Cardiac atrium fibroblast (primary cell): Measurements from ENCODE around the gene NRTN. TPM values are rescaled to one million over a fixed set of nuclear protein-coding genes. Genes with fewer than 3 reads are reported as not detected.

Source experiments
- total RNA-seq: library from RNA; depleted of rRNA; stranded (reverse); fragments of >200 nt; gene quantifications from 2 replicates; pipeline ENCODE4 v1.2.3, GENCODE V29; 2015

The NRTN gene
- not detected in 2 replicates for total RNA-seq

DNA sequence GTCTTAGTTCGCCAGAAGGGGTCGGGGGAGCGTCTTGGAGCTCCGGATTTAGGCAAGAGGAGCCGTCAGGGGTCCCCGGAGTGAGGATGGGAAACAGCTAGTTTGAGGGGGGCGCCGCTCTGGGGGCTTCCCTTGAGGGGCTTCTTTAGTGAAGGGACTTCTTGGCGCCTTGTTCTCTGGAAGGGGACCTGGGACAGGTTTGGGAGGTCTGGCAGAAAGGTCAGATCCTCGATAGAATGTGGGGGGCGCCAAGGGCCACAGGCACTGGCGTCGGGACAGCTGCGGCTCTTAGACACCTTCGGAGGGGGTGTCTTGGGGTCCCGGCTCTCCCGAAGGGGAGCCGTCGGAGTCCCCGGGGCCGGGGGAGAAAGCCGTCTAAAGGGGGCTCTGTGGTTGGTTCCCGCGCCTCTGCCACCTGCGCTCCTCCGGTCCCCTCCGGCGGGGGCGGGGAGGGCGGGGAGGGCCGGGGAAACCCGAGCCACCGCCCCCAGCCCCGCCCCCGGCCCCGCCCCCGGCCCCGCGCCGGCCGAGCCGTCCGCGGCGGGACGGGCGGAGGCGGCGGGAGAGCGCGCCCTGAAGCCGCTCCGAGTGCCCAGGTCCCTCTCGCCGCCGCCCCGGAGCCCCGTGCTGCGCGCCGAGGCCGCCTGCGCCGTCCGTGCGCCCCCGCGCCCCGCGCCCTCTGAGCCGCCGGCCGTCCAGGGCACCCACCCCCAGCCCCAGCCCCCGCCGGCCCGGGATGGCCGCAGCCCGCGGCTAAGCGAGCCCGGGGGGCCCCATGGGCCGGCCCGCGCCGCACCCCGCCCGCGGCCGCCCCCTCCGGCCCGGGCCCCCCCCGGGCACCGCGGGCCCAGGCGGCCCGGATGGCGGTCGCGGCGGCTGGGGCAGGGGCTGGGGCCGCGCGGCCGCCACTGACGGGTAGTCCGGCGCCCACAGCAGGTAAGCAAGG lies at the start of gene NRTN:
Gene NRTN (plus strand): TSS at position 552 of the 946 bp plus-strand sequence. CDS start 19,099 bp downstream, outside the sequence.

DNA sequence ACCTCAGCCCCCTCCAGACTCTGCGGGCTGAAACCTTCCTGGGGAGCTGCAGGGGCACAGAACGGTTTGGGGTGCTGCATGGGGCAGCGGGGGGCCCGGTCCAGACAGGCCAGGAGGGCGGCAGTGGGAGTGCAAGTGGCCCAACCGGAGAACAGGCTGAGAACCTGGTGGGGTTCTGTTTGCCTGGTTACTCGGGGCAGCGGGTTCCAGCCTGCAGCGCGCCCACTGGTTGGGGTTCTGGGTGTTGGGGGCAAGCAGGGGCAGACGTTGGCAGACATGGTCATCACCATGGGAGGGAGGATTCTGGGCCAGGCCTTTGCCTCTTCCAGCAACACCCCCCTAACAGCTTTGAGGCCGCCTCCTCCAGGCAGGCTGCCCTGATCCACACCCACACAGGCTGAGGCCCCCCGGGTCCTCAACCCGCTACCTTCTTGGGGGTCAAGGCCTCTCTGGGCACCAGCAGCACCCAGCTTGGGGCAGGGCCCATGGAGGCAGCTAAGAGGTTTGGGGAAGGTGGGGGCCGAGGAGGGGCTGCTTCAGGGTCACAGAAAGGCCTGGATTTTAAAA lies 20.2 kb upstream of the NRTN start, which contains the start of gene PRR22:
Gene PRR22 (minus strand): TSS at position 166 of the 567 bp plus-strand sequence. CDS start 86 bp downstream, at position 80.

DNA sequence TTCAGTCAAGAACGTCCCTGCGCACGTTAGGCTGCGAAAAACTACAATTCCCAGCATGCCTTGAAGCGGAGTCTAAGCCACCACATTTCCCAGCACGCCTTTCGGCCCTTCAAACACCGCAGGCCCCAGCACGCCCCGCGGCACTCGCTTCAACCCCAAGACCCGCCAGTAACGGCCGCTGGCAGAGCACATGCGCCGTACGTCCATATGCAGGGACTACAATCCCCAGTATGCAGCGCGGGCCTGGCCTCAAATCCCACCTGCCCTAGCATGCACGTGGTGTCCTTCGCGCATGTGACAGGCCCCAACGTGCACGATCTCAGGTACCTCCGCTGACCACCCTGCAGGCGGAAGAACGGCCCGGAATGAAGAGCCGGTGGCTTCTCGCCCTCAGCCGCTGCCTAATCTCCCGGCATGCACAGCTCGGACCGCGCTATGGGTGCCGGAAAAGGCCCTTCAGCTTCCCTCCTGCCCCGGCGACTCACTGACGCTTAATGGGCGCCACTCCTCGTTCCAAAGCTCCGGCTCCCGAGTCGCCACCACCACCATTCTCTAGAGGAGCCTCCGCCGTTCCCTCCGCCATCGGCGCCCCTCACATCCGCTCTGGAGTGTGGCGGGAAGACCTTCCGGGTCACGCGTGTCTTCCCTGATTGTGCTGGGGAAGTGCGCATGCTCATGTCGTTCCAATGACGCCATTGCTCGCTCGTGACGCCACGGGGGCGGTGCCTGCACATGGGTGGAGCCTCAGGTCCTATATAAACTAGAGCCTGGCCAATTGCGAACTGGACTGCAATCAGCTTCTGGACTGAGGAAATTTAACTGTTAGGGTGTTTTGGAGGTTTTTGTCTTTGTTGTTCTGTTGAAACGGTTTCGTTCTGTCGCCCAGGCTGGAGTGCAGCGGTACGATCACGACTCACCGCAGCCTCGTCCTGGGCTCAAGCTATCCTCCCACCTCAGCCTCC lies 14.0 kb upstream of the NRTN start, which contains the start of gene DUS3L:
Gene DUS3L (minus strand): TSS at position 605 of the 962 bp plus-strand sequence. CDS start 22 bp downstream, at position 583.

DNA sequence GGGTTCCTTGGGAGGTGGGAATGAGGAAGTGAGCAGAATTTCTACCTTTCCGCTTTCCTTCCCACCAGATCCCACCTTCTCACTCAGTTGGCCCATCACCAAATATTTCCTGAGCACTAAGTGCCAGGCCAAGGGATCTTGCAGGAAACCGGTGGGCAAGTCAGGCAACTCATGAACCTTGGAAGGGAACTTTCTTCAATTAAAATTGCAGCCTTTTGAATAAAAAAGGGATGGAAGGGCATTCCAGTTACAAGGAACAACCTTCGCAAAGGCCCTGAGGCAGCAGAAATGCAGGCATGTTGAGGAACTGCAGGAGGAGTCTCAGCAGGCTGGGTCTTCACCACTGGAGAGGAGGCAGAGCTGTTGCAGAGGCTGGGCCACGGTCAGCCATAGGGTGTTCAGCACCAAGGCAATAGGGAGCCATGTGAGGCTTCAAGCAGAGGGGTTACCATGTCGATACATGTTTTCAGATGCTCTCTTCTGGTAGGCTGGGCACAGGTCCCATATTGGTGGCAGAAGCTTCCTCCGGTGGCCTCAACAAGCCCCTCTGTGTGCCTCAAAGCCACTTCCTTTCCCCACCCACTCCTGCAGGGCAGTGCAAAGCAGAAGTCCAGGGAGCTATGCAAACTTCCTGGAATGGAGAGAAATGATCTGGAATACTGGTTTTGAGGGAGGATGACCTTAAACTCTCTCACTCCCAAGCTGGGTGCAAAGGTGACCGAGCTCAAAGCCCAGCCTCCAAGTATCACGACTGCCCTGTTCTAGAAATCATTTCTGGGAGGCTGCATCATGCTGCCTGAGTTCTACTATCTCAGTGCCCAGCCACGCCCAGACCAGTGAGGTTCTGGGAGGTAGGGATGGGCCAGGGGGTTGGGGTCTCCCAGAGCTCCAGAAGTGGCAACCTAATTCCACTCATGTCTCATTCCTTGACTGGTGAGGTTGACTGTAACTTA lies 34.5 kb downstream of the NRTN start, which contains the start of gene FUT6:
Gene FUT6 (minus strand): TSS at position 638 of the 953 bp plus-strand sequence. CDS start 7,135 bp downstream, outside the sequence.

DNA sequence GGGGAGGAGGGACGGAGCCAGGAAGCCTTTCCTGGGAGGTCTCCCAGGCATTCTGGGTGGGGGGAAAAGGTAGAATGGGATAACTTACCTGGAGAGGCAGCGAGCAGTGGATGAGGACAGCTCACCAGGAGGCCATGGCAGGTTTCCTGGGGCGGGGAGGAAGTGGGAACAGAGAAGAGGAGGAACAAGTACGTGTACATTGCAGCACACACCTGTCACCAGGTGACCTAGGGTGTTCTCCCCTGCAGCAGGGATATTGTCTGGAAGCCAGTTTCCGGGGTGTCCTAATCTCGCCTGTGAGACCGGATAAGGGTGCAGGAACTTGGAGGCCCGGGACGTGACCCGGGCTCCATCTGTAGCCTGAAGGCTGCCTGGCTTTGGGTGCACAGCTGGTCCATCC lies 46.4 kb downstream of the NRTN start, which contains the start of gene FUT3:
Gene FUT3 (minus strand): TSS at position 148 of the 400 bp plus-strand sequence.

Other genes starting within 250 kb of the NRTN start
- gene TINCR, start 237.1 kb upstream of the NRTN start, total RNA-seq: under 0.01 TPM in 1 of 2 replicates, not detected in the other
- 13.2 and 19.0 TPM in 2 replicates for gene SAFB2, start 182.3 kb upstream of the NRTN start, total RNA-seq
- gene SAFB, start 182.0 kb upstream of the NRTN start, total RNA-seq: 16.6 and 28.2 TPM in 2 replicates
- 50.9 and 81.3 TPM in 2 replicates for gene MICOS13, start 124.6 kb upstream of the NRTN start, total RNA-seq
- gene HSD11B1L, start 124.0 kb upstream of the NRTN start, total RNA-seq: 13.1 and 13.9 TPM in 2 replicates
- gene RPL36, start 114.8 kb upstream of the NRTN start, total RNA-seq: 711 and 1,265 TPM in 2 replicates
- gene LONP1, start 84.9 kb upstream of the NRTN start, total RNA-seq: 92.7 and 95.5 TPM in 2 replicates
- gene CATSPERD, start 84.4 kb upstream of the NRTN start, total RNA-seq: not detected in 2 replicates
- 0.36 and 0.49 TPM in 2 replicates for gene PRR22, start 20.3 kb upstream of the NRTN start, total RNA-seq
- gene DUS3L, start 13.9 kb upstream of the NRTN start, total RNA-seq: 18.6 and 19.3 TPM in 2 replicates
- not detected in 2 replicates for gene FUT6, start 34.6 kb downstream of the NRTN start, total RNA-seq
- gene FUT3, start 46.4 kb downstream of the NRTN start, total RNA-seq: not detected in 2 replicates
- gene FUT5, start 65.5 kb downstream of the NRTN start, total RNA-seq: not detected in 2 replicates
- 316 TPM in 2 replicates for gene NDUFA11, start 98.7 kb downstream of the NRTN start, total RNA-seq
- gene VMAC, start 99.8 kb downstream of the NRTN start, total RNA-seq: 3.2 and 4.7 TPM in 2 replicates
- 2.6 and 16.1 TPM in 2 replicates for gene CAPS, start 109.2 kb downstream of the NRTN start, total RNA-seq
- 44.0 and 48.8 TPM in 2 replicates for gene RANBP3, start 173.1 kb downstream of the NRTN start, total RNA-seq